SKM-1 (cell line): ENCODE data around the gene CROCC.
A peak's percentile ranks its signal among the peaks of the same experiment; 100 is the strongest.

ENCODE experiments used
- DNase-seq: peaks from one replicate; lab custom pipeline; 2025; ENCODE audit not compliant: unreplicated experiment; lab: John Stamatoyannopoulos, UW

Gene CROCC

GRCh38 chr1:16983649-16984048, 61.9 kb downstream of the CROCC start:
- no peak for DNase-seq

GRCh38 chr1:16984717-16985116, 63.0 kb downstream of the CROCC start:
- DNase-seq, result no peak

- no peak for DNase-seq
Measured at GRCh38 chr1:16986113-16986512, 64.4 kb downstream of the CROCC start.

GRCh38 chr1:16986560-16986959, 64.8 kb downstream of the CROCC start:
- DNase-seq, result no peak

GRCh38 chr1:16986962-16987361, 65.2 kb downstream of the CROCC start:
- no peak for DNase-seq

- no peak for DNase-seq
Measured at GRCh38 chr1:16988210-16988609, 66.5 kb downstream of the CROCC start.

GRCh38 chr1:16989676-16990391, 68.1 kb downstream of the CROCC start:
- no peak for DNase-seq

- no peak for DNase-seq
Measured at GRCh38 chr1:16991571-16991970, 69.8 kb downstream of the CROCC start.

GRCh38 chr1:16992102-16992501, 70.4 kb downstream of the CROCC start:
- DNase-seq, result no peak

GRCh38 chr1:16992675-16993074, 70.9 kb downstream of the CROCC start:
- DNase-seq, result no peak

GRCh38 chr1:16993521-16994038, 71.8 kb downstream of the CROCC start:
- DNase-seq, result no peak

- DNase-seq, result no peak
Measured at GRCh38 chr1:16996845-16997244, 75.1 kb downstream of the CROCC start.

GRCh38 chr1:16998589-16998988, 76.9 kb downstream of the CROCC start:
- no peak for DNase-seq

GRCh38 chr1:16999863-17000262, 78.1 kb downstream of the CROCC start:
- no peak for DNase-seq

GRCh38 chr1:17001760-17002523, 80.2 kb downstream of the CROCC start:
- no peak for DNase-seq

- DNase-seq, result no peak
Measured at GRCh38 chr1:17002524-17002902, 80.8 kb downstream of the CROCC start.

- DNase-seq, result no peak
Measured at GRCh38 chr1:17004466-17005364, 83.0 kb downstream of the CROCC start.

GRCh38 chr1:17005365-17005740, 83.6 kb downstream of the CROCC start:
- no peak for DNase-seq

GRCh38 chr1:17007121-17007520, 85.4 kb downstream of the CROCC start:
- DNase-seq, result no peak

- no peak for DNase-seq
Measured at GRCh38 chr1:17008208-17008855, 86.6 kb downstream of the CROCC start.

- peak; percentile 47 for DNase-seq
Measured at GRCh38 chr1:17009706-17010105, 88.0 kb downstream of the CROCC start.
